GM12878 (cell line): ENCODE measurements around the gene IPCEF1. TPM values are rescaled to one million over a fixed set of nuclear protein-coding genes. Genes with fewer than 3 reads are reported as not detected.

Experiments used
- ATAC-seq: fragments of 200-7000 bp; cut with Tn5 transposase; 3 replicates; pipeline ENCODE4 v1.9.1; 2020; ENCODE audit warnings: mild to moderate bottlenecking, moderate library complexity
- BruUV-seq: library from RNA; stranded (reverse); fragments of 400-500 nt; replicated peaks from 2 replicates; lab custom pipeline; 2021; lab: Mats Ljungman, UMichigan
- CTCF ChIA-PET: fragments of 300-600 bp; sonication (Branson Sonifier 250); formaldehyde crosslinking; extraction: SDS; loops from one replicate; lab custom pipeline; 2021; ENCODE audit warnings: inconsistent platforms; lab: Yijun Ruan, JAX
- POLR2A ChIA-PET: fragments of 350-600 bp; formaldehyde crosslinking; extraction: SDS; loops from one replicate; lab custom pipeline; 2021; ENCODE audit warnings: inconsistent platforms; lab: Charles Lee
- RAD21 ChIA-PET: fragments of 300-600 bp; sonication (Branson Sonifier 250); formaldehyde crosslinking; loops from one replicate; lab custom pipeline; 2023; ENCODE audit warnings: antibody characterized with exemption; ENCODE audit not compliant: unreplicated experiment; lab: Charles Lee
- SMC1A ChIA-PET: fragments of 300-600 bp; sonication (Branson Sonifier 250); formaldehyde crosslinking; loops from one replicate; lab custom pipeline; 2023; ENCODE audit not compliant: unreplicated experiment, uncharacterized antibody; lab: Charles Lee
- DNase-seq: peaks from one replicate; pipeline ENCODE4 v3.0.0-alpha.2; 2011; ENCODE audit warnings: low read depth, low spot score
- FAIRE-seq: peaks from 3 replicates; lab custom pipeline; 2011; peaks lifted over from hg19 to GRCh38; lab: Jason Lieb, UNC
- H2AFZ ChIP-seq: 2 replicates; pipeline ENCODE4 v1.6.0; 2011; ENCODE audit warnings: low read depth, low read length, control low read depth; ENCODE audit not compliant: control insufficient read depth
- H3K27ac ChIP-seq: 2 replicates; pipeline ENCODE4 v1.5.1; 2011; ENCODE audit warnings: control low read depth; ENCODE audit not compliant: control insufficient read depth, insufficient read depth
- H3K27me3 ChIP-seq, 2 experiments: replicated peaks in 1 of 2; 2 replicates each; pipeline versions ENCODE4 v1.6.0 to v1.6.1; 2011; ENCODE audit warnings: low read length in 1 of 2; ENCODE audit not compliant: control insufficient read depth in 2 of 2, insufficient read depth in 2 of 2
- H3K36me3 ChIP-seq, 2 experiments: 2 replicates each; pipeline ENCODE4 v1.5.1; 2011; ENCODE audit warnings: low read length in 1 of 2; ENCODE audit not compliant: control insufficient read depth in 2 of 2, insufficient read depth in 2 of 2
- H3K4me1 ChIP-seq: 2 replicates; pipeline ENCODE4 v1.6.1; 2011; ENCODE audit warnings: mild to moderate bottlenecking, low read length, moderate library complexity, mixed read lengths; ENCODE audit not compliant: control insufficient read depth, insufficient read depth
- H3K4me2 ChIP-seq: 2 replicates; pipeline ENCODE4 v1.6.0; 2011; ENCODE audit warnings: control low read depth; ENCODE audit not compliant: control insufficient read depth, insufficient read depth
- H3K4me3 ChIP-seq: fragments of 200-600 bp; sonication (generic); 2 replicates; pipeline ENCODE4 v1.5.1; 2016
- H3K79me2 ChIP-seq: 2 replicates; pipeline ENCODE4 v1.6.0; 2011; ENCODE audit warnings: low read length; ENCODE audit not compliant: control insufficient read depth, insufficient read depth
- H3K9ac ChIP-seq: 2 replicates; pipeline ENCODE4 v1.8.0; 2011; ENCODE audit warnings: low read length, control low read depth, mixed read lengths; ENCODE audit not compliant: control insufficient read depth, insufficient read depth
- H3K9me3 ChIP-seq: replicated peaks from 3 replicates; pipeline ENCODE4 v1.5.1; 2011; ENCODE audit warnings: mild to moderate bottlenecking, low read length; ENCODE audit not compliant: control insufficient read depth, insufficient read depth
- H4K20me1 ChIP-seq: 2 replicates; pipeline ENCODE4 v1.6.0; 2011; ENCODE audit not compliant: control insufficient read depth, insufficient read depth
- BACH1 ChIP-seq: fragments of 450-650 bp; IDR thresholded peaks from 2 replicates; pipeline ENCODE4 v1.6.1; 2017; ENCODE audit warnings: mild to moderate bottlenecking, borderline replicate concordance
- BCL11A ChIP-seq: IDR thresholded peaks from 2 replicates; pipeline ENCODE4 v1.6.1; 2011; ENCODE audit warnings: low read depth, low read length
- FOS ChIP-seq: IDR thresholded peaks from 3 replicates; pipeline ENCODE4 v1.6.1; 2011; ENCODE audit warnings: borderline replicate concordance; ENCODE audit not compliant: insufficient read length; ENCODE audit errors: extremely low read depth
- KAT2A ChIP-seq: conservative IDR thresholded peaks from 2 replicates; pipeline ENCODE4 v1.6.1; 2011; ENCODE audit warnings: low read depth, low read length; ENCODE audit not compliant: control insufficient read depth
- NRF1 ChIP-seq: conservative IDR thresholded peaks from 2 replicates; pipeline ENCODE4 v1.6.1; 2011; ENCODE audit warnings: mild to moderate bottlenecking, low read depth, low read length, improper control_type of control experiment
- WGBS: methylation state at CpG from one replicate; pipeline ENCODE4 v1.1.6; 2016; ENCODE audit warnings: low lambda C conversion rate; ENCODE audit not compliant: insufficient replicate concordance, insufficient coverage; ENCODE audit errors: missing lambda C conversion rate; 5-methylcytosine and 5-hydroxymethylcytosine counted together
- in situ Hi-C: fragments of 300-500 bp; cut with MboI; formaldehyde crosslinking; loops from 9 replicates; pipeline ENCODE4 v1.14.3; 2018; ENCODE audit warnings: mixed read lengths
- intact Hi-C: fragments of 100-400 bp; cut with micrococcal nuclease; formaldehyde crosslinking; loops from one replicate; pipeline ENCODE4 v1.14.2; 2022; ENCODE audit not compliant: unreplicated experiment
- polyA plus RNA-seq, 11 experiments: library from polyadenylated mRNA; depleted of rRNA in 4 of 11; unstranded in 6 of 11; stranded (reverse) in 5 of 11; fragments of >200 nt; fragmentation: Nextera tagmentation in 4 of 11; fragmentation: Illumina TruSeq in 1 of 11; extraction: Ambion mirVana in 4 of 11; extraction: Trizol in 1 of 11; gene quantifications; 1 replicate in 1 of 11; 2 replicates in 10 of 11; pipeline versions ENCODE4 v1.2.1 to v1.2.3, GENCODE V29; 2011 to 2016; ENCODE audit warnings: inconsistent platforms in 2 of 11, missing spikeins in 2 of 11, low read depth in 1 of 11
- total RNA-seq, 4 experiments: library from RNA; depleted of rRNA in 3 of 4; stranded (reverse); fragments of >200 nt in 3 of 4; fragmentation: Illumina TruSeq in 1 of 4; extraction: Trizol in 1 of 4; gene quantifications; 2 replicates each; pipeline versions ENCODE4 v1.2.1 to v1.2.3, GENCODE V29; 2013 to 2021
- TF ChIP-seq, protein P1 (sequence below): fragments of 450-650 bp; formaldehyde crosslinking; IDR thresholded peaks from 2 replicates; pipeline ENCODE4 v1.5.0; 2022; ENCODE audit warnings: mild to moderate bottlenecking, missing genetic modification characterization

IPCEF1 gene
- total and polyA plus RNA-seq, 10 of the 15 experiments (the other 5 are each of a cell fraction or from before 2014, with no cell fraction given): 1.3 to 137 (median 4.2) TPM

DNA sequence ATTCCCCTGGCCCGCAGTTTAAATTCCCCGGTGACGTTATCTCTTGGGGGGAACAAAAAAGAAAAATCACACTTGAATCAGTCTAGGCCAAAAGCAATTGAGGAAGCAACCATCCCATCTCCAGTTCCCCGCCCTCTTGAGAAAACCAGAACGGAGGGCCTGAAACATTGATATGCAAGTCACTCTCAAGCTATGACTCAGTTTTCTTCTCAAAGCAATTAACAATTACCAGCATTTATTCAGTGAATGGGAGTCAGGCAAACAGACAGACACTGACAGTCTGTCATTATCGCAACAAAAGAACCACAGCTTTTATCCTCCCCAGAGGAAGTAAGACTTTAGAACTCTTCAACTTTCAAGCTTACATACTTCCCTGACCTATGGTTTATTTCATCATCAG lies 216.7 kb downstream of the IPCEF1 start:
- ATAC-seq (no peak), FAIRE-seq (no peak), DNase-seq (no peak)
- no TSS peak for BruUV-seq
- Histone ChIP-seq H3K27me3 (peaks cover 0 to 3% of the 10 kb centered on the region in 2 experiments; a peak in 2 of 4 replicates), H3K79me2 (no peaks in the 10 kb centered on the region), H2AFZ (no peak overlapping the region), H3K4me2 (no peak overlapping the region), H3K4me1 (no peaks in the 10 kb centered on the region), H3K36me3 (no peaks in the 10 kb centered on the region), H3K9me3 (no peaks in the 10 kb centered on the region), H4K20me1 (no peaks in the 10 kb centered on the region), H3K9ac (no peak overlapping the region), H3K27ac (no peak overlapping the region), H3K4me3 (no peak overlapping the region)
- ChIA-PET CTCF (interaction anchor here (1.1 to 3.8 kb wide), 3 partner anchors 136 to 231 kb away, joined by 3 to 15 read pairs (median 4); no protein-coding TSS in a partner anchor), SMC1A (interaction anchor here (0.8 to 3.5 kb wide), 3 partner anchors 14 to 193 kb away, joined by 3 to 19 read pairs (median 3); no protein-coding TSS in a partner anchor), RAD21 (interaction anchor here (0.6 kb wide), 1 partner anchor 137 kb away, joined by 3 read pairs; no protein-coding TSS in a partner anchor), POLR2A (no interaction called here)
- 94% methylated on average over 6 of the region's 6 CpGs for WGBS
- intact Hi-C loops: no loop called here
- in situ Hi-C loops: no loop called here
- TF ChIP-seq KAT2A (no peak), NRF1 (no peak), FOS (no peak), BACH1 (no peak), BCL11A (no peak)
- TF ChIP-seq, protein P1, sequence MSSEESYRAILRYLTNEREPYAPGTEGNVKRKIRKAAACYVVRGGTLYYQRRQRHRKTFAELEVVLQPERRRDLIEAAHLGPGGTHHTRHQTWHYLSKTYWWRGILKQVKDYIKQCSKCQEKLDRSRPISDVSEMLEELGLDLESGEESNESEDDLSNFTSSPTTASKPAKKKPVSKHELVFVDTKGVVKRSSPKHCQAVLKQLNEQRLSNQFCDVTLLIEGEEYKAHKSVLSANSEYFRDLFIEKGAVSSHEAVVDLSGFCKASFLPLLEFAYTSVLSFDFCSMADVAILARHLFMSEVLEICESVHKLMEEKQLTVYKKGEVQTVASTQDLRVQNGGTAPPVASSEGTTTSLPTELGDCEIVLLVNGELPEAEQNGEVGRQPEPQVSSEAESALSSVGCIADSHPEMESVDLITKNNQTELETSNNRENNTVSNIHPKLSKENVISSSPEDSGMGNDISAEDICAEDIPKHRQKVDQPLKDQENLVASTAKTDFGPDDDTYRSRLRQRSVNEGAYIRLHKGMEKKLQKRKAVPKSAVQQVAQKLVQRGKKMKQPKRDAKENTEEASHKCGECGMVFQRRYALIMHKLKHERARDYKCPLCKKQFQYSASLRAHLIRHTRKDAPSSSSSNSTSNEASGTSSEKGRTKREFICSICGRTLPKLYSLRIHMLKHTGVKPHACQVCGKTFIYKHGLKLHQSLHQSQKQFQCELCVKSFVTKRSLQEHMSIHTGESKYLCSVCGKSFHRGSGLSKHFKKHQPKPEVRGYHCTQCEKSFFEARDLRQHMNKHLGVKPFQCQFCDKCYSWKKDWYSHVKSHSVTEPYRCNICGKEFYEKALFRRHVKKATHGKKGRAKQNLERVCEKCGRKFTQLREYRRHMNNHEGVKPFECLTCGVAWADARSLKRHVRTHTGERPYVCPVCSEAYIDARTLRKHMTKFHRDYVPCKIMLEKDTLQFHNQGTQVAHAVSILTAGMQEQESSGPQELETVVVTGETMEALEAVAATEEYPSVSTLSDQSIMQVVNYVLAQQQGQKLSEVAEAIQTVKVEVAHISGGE (CRISPR knock-in tag): no peak
